GM12873 (cell line): ENCODE results near the gene PRKAR1A.

Experiments
- TF ChIP-seq, protein P1 (sequence below): IDR thresholded peaks from 2 replicates; pipeline ENCODE4 v1.5.1; 2012; ENCODE audit warnings: low read depth, mild to moderate bottlenecking, moderate library complexity, low read length, control low read depth; ENCODE audit not compliant: insufficient read depth; ENCODE audit errors: missing control alignments

Gene PRKAR1A

DNA sequence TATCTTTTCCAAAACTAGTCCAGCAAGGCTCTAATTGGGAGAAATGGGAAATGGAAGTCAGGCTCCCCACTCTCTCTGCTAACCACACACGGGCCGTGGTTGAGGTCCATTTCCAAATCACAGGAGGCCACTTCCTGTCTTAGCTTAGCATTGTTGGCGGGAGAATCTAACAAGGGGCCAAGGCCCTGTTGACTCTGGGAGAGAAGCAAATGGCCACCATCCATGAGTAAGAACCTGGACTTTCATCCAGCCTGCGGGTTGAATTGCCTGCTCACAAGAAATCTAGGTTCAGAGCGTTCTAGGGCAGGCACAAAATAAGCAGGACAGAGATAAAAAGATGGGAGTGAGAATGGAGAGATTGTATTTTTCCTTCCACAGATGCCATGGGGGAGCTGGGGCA, 83.3 kb downstream of the PRKAR1A start:
- TF ChIP-seq, protein P1, sequence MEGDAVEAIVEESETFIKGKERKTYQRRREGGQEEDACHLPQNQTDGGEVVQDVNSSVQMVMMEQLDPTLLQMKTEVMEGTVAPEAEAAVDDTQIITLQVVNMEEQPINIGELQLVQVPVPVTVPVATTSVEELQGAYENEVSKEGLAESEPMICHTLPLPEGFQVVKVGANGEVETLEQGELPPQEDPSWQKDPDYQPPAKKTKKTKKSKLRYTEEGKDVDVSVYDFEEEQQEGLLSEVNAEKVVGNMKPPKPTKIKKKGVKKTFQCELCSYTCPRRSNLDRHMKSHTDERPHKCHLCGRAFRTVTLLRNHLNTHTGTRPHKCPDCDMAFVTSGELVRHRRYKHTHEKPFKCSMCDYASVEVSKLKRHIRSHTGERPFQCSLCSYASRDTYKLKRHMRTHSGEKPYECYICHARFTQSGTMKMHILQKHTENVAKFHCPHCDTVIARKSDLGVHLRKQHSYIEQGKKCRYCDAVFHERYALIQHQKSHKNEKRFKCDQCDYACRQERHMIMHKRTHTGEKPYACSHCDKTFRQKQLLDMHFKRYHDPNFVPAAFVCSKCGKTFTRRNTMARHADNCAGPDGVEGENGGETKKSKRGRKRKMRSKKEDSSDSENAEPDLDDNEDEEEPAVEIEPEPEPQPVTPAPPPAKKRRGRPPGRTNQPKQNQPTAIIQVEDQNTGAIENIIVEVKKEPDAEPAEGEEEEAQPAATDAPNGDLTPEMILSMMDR = no peak

DNA sequence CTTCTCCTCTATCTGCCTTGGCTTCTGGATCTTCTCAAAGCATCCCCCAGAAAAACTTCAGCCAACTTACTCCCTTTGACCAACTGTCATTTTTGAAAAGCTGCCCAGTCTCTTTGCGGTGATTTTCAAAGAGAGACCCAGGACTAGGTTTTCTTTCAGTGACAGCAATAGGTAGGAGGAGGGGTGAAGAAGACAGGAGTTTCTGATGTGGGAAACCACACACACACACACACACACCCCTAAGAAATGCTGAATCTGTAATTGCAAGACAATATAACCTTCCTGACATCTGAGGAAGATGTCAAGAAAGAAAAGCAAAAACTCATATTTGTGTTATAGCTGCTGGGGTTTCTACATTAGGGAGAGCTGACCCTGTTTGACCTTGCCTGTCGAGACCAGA, 83.8 kb downstream of the PRKAR1A start:
- TF ChIP-seq, protein P1 = no peak

DNA sequence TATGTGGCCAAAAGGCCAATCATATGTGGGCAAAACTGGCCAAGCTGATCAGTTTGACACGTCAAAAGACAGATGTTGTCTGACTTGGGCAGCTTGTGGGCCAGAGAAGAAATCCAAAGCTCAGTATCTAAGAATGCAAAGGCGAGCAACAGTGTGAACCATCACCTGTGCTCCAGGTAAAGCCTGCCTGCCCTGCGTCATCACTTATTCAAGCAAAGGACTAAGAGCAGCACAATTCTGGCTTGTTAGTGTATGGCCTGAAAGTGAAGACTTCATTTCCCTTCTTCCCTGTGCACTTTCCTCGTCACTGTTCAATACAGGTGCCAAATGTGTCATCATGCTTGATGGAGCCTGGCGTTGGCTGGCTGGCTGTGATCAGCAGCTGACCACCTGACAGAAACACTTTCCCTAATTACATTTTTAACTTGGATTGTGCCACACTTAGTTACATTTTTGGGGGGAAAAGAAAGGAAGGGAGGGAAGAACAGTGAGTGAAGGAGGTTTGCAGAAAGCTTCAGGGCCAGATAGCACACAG, 84.2 kb downstream of the PRKAR1A start:
- TF ChIP-seq, protein P1 = no peak

DNA sequence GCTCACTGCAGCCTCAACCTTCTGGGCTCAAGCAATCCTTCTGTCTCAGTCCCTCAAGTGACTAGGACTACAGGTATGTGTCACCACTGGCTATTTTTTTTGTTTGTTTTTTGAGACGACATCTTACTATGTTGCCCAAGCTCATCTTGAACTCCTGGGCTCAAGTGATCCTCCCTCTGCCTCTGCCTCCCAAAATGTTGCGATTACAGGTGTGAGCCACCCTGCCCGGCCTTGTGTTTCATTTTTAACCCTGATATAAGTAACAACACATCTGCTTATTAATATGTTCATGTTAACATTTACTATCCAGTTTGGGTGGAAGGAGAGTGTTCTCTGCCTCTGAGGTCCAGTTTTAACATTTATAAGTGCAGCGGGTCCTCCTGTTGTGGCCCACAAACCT, 85.8 kb downstream of the PRKAR1A start:
- TF ChIP-seq, protein P1 = no peak

DNA sequence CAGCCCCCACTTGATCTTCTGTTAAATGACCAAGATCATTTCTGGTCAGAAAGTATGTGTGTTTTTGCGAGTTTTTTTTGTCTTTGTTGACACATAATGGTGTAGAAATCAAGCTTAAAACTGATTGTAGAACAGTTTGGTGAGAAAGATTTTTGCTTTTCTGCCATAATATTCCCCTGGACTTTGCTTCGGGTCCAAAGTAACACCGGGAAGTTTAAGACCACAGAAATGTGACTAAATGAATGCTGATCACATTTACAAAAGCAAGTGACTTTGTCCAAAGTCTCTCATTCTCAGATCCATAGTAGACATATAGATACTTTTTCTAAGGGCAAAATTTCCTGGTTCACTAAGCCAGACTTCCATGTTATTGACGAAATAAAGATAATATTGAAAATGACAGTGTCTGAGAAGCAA, 86.3 kb downstream of the PRKAR1A start:
- TF ChIP-seq, protein P1 = no peak

DNA sequence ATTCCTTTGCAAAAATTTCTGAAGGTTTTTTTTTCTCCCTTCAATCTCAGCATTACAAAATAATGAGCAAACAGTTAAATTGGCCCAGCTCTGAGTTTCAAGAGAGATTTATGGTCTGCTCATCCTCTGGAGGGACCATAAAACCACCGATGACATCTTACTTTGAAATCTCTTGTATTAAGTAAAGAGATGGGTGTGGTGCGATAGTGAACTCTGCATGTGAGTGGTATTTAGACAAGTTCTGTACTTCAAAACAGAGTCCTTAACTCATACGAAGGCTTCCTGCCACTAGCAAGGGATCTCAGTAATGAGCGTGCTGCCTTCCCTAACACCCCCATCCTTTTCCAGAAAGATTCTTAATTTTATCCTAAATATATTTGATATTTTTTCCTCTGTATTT, 86.9 kb downstream of the PRKAR1A start:
- TF ChIP-seq, protein P1 = no peak

DNA sequence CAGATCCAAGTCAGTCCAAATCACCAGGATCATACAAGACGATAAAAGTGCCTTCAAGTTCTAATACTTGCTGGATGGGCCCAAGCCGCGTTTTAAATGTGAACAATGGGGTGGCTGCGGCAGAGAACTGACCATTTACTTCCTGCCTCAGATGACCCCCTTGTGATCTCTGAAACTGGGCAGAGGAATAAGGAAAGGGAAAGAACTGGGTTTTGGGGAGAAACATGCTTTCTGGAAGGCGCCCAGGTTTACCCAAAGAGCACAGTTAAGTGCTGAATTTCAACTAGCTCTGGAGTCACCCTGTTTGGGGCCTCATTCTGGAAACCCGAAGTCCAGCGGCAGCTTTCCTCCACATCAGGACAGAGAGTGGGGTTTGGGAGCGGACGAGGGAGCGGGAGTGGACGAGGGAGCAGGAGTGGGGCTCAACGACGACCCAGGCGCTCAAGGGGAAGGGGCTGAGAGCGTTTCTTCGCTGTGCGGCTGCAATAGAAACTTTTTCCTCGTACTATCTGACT, 87.4 kb downstream of the PRKAR1A start:
- TF ChIP-seq, protein P1 = no peak
